ENCODE measurements around the gene APOL6.
A peak's percentile ranks its signal among the peaks of the same experiment; 100 is the strongest.
"Not testable (repeated sequence)": the region's sequence is repeated elsewhere in the genome, so short reads cannot be mapped to it uniquely, and the experiment has no call there.

Gene APOL6

DNA sequence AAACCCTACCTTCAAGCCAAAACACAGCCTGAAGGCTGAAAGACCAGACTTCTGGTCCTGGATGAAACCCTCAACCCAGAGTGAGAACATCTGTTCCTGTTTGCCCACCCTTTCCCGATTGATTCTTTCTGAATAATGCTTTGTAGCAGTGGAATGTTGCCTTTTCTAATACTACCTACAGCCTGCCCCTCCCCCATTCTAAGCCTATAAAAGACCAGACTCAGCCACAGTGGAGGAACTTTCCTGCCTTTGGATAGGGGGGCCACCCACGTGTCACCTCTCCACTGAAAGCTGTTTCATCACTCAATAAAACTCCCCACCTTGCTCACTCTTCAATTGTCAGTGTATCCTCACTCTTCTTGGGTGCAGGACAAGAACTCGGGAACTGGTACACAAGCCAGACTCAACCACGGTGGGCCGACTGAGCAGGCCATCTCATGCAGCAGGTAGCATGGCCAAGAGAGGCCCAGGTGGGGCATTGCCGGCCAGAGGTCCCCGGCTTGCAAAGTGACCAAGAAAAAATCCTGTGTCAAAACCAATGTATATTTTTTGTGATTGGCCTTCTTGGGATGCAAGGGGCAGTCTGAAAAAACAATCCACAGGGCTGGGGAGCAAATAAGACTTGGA, 6.6 kb upstream of the APOL6 start:
- no peak for DNase-seq

DNA sequence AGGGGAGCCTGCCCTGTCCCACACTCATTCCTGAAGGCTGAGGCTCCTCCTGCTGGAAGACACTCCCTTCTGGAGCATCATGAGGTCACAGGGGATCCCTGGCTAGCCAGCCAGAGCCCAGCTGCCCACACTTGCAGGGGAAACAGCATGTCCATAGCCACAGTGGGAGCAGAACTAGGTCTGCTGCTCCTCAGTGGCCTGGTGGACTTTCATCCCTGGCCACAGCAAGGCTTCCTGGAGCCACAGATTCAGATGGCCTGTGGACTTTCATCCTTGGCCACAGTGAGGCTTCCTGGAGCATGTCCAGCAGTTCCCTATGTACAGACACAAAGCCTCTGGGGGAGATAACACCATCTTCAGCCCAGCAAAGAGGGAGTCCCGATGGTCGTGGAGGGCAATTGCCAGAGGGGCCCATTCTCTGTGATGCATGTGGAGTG, 5.9 kb upstream of the APOL6 start:
- DNase-seq: no peak

DNA sequence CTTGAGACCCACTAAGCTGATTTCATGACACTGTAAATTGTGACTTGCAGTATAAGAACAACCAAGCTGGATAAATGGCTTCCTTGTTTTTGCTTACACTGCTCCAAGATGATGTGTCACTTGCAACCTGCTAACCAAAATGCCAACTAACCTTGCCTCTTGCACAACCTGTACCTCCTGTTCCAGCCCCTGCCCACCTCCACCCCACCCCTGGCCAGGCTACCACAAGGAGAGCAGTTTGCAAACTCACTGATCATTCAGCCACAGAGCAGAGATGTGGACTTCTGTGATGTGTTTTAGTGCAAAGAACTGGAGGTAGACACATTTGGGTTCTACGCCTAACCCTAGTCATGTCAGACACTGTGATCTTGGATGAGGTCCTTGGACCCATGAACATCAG, 4.3 kb upstream of the APOL6 start:
- no peak for DNase-seq

DNA sequence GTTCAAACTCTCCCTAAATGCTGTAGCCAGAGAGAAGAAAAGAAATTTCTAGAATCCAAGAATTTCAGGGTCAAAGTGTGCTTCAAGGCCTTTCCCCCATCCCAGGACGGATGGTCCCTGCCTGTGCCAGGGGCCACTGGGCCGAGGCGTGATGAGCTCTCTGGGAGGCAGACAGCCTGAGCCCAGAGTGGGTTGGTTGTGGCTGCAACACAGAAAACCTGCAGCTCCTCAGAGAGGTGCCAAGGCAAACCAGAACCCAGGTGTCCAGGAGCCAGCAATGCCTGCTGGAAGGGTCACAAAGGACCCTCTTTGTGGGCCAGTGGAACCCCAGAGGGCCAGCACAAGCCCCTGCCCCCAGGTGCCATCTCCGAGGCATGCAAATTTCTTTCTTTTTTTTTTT, 2.6 kb upstream of the APOL6 start:
- DNase-seq: no peak

DNA sequence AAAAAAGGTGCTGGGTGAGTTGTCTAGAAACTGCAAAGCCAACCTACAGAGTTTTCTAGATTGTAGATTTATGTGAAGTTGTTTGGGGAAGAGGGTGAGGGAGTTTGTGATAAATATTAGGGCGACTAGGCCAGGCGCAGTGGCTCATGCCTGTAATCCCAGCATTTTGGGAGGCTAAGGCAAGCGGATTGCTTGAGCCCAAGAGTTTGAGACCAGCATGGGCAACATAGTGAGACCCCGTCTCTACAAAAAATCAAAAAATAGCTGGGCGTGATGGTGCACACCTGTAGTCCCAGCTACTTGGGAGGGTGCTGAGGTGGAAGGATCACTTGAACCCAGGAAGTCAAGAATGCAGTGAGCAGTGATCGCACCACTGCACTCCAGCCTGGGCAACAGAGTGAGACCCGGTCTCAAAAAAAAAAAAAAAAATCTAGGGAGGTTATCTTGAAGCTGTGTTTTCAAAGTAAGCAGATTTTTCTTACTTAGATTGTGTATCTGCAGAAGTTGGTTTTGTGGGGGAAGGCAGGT, 844 bp downstream of the APOL6 start:
- DNase-seq: no peak

DNA sequence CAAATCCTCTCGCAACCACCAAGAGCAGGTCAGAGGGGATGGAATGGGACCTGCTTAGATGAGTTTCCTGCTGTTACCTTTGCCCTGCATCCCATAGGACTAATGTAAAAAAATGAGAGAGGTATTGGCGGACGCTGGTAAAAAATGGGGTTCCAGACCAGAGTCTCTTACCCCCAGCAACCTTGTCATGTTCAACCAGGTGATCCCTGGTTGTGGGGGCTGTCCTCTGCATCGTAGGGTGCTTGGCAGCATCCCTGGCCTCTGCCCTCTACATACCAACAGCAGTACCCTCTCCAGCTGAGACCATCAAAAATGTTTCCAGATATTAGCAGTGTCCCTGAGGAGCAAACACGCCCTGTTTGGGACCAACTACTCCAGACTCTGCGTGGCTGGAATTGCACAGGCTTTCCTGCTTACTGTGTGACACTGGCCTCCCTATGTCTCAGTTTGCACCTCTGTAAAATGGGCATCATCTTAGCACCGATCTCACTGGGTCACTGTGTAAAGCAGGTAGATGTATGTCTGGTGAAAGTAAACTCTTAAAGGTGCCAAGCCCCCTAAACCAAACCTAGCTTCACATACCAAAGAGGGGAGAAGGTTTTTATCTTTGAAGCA, 1.5 kb downstream of the APOL6 start:
- DNase-seq: no peak

DNA sequence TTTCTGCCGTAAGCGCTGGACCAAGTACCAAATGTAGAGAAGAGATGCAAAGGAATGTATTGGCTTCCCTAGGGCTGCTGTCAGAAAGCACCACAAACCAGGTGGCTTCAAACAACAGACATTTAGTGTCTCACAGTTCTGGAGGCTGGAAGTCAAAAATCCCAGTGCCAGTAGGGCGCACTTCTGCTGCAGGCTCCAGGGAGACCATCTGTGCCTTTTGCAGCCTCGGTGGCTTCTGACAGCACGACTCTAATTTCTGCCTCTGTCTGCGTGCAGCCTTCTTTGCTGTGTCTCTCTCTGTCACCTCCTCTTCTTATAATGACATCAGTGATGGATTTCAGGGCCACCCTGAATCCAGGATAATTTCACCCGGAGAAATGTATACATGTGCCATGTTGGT, 2.8 kb downstream of the APOL6 start:
- no peak for DNase-seq

DNA sequence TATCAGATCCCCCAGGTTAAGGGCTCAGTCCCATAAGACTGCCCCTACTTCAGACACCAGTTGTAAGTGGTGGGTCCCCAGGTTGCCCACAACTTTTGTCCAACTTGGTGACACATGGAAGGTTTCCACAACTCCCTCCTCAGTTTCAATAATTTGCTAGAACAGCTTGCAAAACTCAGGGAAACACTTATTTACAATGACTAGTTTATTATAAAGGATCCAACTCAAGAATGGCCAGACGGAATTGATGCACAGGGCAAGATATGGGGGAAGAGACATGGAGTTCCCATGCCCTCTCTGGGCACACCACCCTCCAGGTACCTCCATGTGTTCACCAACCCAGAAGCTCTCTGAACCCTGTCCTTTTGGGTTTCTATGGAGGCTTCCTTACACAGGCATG, 5.6 kb downstream of the APOL6 start:
- no peak for DNase-seq

DNA sequence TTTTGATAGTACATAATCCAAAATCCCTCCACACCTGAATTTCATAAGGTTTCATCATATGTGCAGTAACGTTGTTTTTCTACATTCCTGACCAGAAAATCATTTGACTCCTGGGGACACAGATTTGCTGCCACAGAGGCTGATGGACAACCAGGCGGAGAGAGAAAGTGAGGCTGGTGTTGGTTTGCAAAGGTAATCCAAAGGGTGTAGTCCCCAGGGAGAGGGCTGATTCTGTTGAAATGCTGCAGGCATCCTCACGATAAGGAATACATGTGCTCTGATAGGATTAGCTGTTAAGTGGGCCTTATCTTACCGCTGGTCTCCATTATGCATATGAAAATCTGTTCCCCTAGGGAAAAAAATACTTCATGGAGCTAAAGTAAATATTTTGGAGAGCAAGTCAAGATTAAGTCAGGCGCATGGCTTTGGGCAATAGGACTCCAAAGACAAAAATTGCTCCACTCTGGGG, 8.1 kb downstream of the APOL6 start:
- DNase-seq: no peak

DNA sequence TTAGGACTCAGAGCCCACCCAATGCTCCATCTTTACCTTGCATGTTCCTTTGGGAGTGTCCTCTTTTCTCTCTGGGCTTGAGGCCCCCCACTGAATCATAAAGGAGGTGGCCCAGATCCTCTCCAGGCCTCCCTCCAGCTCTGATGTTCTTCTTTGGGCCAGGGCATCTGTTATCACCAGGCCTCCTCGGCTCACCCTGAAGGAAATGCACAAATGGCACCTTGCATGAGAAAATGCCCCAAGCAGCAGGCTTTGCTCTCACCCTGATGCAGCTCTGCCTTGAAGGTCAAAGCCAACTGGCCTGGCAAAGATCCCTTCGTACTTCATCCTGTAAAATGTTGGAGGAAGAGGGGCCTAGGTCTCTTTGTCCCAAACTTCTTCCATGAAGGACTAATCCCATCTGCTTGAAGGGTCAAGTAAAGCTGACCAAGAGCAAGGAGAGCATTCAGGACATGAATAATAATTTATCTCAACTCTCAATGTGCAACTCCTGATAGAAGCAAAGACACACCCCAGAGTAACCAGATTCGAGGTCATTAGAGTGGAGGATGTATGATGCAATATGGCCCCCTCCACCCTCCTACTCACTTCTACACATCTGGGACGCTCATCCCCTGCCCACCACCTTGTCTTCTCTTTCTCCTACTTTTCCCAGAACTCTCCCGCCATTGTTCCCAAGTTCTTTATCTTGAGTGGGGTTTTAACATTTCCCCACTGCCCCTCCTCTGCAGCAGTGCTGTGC, 9.5 kb downstream of the APOL6 start:
- no peak for DNase-seq

DNA sequence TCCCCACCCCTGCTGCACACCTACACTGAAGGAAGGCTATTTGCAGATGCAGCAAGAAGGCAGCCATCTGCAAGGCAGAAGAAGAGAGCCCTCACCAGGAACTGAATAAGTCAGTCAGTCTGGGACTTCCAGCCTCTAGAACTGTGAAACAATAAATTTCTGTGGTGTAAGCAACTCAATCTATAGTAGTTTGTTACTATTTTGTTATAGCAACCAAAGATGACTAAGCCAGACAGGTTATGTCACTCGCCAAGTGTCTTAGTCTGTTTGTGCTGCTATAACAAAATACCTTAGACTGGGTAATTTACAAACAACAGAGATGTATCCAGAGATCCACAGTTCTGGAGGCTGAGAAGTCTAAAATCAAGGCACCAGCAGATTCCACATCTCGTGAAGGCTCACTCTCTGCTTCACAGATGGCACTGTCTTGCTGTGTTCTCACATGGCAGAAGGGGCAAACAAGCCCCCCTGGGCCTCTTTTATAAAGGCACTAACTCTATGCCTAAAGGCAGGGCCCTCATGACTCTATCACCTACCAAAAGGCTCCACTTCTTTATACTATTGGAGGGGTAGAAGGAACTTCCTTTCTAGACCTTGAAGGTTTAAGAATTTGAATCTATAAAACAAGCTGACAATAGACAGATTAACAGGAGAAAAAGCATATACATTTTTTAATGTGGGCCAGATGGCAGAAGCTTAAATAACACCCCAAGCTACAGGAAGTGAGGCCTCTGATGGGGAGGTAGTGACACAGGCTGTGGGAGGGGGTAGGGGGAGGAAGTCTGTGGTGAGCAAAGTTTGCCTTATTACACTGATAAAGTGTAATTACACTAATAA, 12.3 kb downstream of the APOL6 start:
- peak in 2 of 4 experiments; percentile 38 to 50 for DNase-seq

DNA sequence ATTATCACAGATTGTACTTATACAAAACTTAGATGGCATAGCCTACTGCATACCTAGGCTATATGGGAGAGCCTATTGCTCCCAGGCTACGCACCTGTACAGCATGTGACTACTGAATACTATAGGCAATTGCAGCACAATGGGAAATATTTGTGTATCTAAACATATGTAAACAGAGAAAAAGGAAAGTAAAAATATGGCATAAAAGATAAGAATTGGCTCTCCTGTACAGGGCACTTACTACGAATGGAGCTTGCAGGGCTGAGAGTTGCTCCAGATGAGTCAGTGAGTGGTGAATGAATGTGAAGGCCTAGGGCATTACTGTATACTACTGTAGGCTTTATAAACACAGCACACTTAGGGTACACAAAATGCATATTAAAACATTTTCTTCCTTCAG, 13.2 kb downstream of the APOL6 start:
- DNase-seq: no peak

DNA sequence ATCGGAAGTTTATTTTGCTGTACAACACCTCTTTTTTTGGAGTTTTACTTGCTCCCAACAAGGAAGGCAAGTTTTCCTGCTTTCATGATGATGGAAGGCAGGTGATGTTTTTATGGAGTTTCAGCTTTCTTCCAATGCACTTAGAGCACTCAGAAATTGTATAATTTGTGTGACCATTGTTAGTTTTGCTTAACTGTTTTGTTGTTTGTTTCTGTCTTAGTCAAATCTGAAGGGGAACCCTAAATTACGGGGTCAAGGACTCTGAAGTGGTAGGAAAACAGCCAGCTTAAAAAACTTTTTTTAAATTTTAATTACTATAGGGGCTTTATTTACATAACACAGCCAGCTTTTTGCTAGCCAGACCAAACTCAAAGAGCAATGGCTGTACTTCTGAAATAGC, 14.7 kb downstream of the APOL6 start:
- no peak for DNase-seq

DNA sequence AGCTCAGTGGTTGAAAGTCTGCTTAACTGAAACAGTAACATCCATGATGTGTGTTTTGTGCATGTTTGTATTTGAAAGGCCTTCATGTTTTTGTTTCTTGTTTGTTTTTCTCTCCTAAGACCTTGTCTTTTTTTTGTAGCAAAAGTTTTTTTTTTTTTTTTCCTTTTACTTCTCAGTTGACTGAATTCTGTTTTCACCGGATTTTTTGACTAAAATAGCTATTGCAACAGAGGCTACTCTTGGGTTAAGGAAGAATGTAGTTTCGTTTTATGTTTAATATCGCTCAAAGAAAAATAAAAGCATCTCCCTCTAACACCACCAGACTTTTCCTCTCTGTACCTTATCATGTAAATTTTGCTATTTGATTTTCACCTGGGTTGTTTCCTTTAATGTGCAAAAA, 15.1 kb downstream of the APOL6 start:
- DNase-seq: no peak

DNA sequence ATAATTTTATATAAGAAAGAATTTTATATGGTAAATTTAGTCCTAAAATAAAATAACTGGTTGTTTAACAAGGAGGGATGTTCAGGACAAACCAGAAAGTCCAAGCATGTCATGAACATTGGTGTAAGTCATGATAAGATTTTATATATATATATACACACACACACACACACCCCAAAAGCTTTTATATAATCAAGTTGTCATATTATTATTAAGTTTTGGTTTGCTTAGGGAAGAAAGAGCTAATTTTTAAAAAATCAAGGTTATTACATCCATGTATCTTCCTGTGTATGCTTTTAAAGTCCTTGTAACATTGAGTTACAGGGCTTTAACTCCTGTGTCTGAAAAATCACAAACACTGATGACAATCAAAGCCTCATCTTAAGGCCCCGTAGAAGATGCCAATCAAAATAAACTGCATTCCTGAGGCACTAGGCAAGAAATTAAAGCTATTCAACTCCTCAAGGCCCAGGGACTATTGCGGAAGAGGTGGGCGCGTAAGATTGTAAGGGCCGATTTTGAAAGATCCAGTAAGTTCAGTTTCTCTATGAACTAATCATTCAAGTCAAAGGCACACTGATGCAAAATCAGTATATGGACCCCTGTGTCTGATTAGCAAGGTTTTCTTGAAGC, 16.8 kb downstream of the APOL6 start:
- DNase-seq: no peak

DNA sequence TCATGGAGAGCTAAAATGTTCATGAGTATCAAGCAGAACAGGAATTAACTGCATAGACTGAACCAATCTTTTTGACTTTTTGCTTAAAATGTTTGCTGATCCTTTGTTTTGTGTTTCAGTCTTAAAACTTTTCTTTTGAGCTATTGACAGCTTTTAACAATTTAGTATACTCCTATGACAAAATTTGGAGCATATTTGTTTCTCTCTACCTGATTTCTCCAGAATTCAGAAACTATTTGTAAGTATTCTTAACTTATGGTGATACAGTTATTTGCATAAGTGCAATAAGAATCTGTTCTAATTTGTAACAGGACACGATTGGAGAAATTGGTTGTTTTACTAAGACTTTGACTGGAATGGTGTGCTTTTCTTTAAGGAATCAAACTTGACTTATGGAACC, 18.5 kb downstream of the APOL6 start:
- DNase-seq: not testable (repeated sequence)

DNA sequence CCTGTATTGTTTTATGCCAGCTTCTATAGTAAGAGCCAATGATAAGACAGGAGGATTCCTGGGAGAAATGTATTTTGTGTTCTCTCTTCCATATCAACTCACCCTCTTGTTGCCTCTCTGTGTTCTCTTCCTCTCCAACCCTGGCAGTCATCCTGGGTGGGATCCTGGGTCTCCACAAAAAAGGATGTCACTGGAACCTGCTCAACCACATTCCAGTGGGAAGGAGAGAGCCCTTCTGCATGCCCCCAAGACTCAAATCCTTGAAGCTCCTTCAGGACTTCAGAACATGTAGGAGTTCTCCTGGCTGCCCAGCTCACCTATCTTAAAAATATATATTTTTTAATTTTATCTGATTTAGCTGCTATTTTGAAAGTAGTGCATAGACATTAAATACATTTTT, 26.1 kb downstream of the APOL6 start:
- DNase-seq: no peak

DNA sequence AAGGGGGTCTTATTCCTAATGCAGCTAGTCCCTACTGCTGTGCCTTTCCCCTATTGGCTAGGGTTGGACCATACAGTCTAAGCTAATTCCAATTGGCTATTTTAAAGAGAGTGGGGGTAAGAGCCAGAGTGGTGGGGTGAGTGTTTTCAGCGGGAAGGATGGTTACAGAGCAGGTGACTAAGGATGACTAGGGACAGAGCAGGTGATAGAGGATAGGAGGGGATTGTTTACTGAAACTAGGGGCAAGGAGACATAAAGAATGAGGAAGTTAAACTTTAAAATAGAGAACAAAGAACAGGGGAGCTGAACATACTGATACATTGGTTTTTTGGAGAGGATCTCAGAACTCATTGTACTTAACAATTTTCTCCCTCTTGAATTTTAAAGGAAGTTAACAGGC, 27.8 kb downstream of the APOL6 start:
- not testable (repeated sequence) for DNase-seq

DNA sequence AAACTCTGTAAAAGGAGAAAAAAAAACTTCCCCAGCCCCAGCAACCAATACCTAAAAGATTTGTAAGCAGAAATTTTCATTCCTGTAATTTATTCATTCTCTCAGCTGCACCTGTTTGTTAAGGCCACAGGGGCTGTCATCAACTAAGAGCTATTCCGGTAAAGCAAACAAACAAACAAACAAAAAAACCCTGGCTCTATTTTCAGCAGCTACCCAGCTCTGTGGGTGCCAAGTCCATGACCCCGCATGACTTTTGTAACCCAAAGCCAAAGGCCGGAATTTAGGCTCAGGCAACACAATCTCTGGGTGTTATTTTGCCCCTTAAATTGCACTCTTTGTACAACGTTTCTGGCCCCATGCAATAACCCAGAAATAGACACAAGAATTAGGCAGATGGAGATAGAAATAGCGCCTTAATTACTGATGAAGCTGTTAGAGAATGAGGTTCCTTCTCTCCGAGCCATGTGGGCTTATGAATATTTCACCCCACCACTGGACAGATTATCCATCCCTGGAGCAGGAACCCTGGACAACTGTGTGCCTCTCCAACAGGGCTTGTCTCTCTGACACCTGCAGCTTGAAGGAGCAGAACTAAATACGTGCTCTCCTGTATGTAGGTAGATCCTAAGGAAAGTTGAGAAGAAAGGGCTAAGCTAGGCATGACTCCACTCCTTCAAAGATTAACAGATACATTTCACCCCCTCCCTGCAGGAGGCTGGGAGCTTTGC, 29.4 kb downstream of the APOL6 start:
- no peak for DNase-seq

DNA sequence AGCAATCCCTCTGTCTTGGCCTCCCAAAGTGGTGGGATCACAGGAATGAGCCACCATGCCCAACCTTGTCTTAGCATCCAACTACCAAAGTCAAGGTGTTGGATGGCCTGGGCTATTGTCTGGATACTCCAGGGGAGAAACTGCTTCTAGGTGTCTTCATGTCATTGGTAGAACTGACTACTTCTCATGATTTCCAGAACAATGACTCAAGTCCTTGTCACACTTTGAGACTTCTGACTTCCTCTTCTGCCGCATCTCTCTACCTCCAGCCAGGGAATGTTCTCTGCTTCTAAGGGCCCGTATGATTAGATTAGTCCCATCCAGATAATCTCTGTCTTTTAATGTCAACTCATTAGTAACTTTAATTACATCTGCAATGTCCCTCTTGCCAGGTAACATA, 30.6 kb downstream of the APOL6 start:
- DNase-seq: no peak

DNA sequence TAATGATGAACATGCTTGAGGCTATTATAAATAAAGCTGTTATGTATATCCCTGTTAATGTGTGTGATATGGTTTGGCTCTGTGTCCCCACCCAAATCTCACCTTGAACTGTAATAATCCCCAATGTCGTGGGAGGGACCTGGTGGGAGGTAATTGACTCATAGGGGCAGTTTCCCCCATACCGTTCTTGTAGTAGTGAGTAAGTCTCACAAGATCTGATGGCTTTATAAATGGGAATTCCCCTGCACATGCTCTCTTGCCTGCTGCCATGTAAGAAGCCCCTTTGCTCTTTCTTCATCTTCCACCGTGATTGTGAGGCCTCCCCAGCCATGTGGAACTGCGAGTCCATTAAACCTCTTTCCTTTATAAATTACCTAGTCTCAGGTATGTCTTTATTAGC, 31.2 kb downstream of the APOL6 start:
- DNase-seq: peak in 2 of 4 experiments; percentile 12 to 32
